ENCODE results near the gene FGGY. TPM values are rescaled to one million over a fixed set of nuclear protein-coding genes. Genes with fewer than 3 reads are reported as not detected.

The FGGY gene
- total and polyA plus RNA-seq, 2 donors (not counting 1 experiment from before 2014, with no cell fraction given): 6.1 to 38.5 TPM

DNA sequence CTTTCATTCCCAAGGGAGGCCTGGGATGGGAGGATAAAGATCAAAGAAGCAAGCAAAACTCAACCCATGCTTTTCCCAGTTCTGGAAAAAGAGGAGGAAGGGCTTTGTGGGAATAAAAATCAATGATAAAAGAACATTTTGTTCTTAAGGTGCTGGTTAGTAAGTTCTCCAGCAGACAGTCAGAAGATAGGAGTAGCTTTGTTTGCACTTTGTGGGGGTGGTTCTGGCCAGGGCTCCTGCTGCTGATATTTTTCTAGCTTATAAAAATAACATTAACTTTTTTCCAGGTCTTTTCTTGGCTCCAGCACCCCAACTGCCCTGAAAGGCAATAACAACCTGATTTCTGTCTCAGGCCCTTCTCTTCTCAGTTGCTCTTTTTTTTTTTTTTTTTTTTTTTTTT, 220.0 kb downstream of the FGGY start:
- CTCF ChIA-PET: interaction anchor here (0.6 kb wide), 1 partner anchor 821 kb away, joined by 3 read pairs; no protein-coding TSS in a partner anchor
- H3K27ac ChIP-seq (ENCODE audit: low read length in 2 of 2): no peak overlapping the region
- no peaks in the 10 kb centered on the region for H3K4me1 Mint-ChIP-seq
- ATAC-seq (ENCODE audit: low read depth): no peak
- no peak overlapping the region for H3K9ac ChIP-seq (ENCODE audit: low read length)
- no peak overlapping the region for H3K27ac Mint-ChIP-seq
- no peak for DNase-seq
- peaks cover 1 to 6% of the 10 kb centered on the region in 2 experiments for H3K36me3 ChIP-seq (replicated peaks in 1 of 2; ENCODE audit: control extremely low read depth in 1 of 2, control insufficient read depth in 1 of 2, extremely low read depth in 1 of 2, insufficient read depth in 2 of 2, low read length in 1 of 2)
- no peaks in the 10 kb centered on the region for H3K4me1 ChIP-seq (ENCODE audit: control insufficient read depth in 2 of 2, insufficient read depth in 2 of 2, low read length in 2 of 2)
- POLR2A ChIA-PET: interaction anchor here (0.7 kb wide), 1 partner anchor 24 kb away, joined by 5 read pairs; no protein-coding TSS in a partner anchor
- no peaks in the 10 kb centered on the region for H3K9me3 Mint-ChIP-seq (ENCODE audit: insufficient read depth)
- H3K9me3 ChIP-seq (ENCODE audit: control extremely low read depth in 1 of 3, control insufficient read depth in 2 of 3, insufficient read depth in 1 of 3, low read length in 2 of 3): no peaks in the 10 kb centered on the region
- H3K4me3 Mint-ChIP-seq: no peak overlapping the region
- TF ChIP-seq CTCF (IDR thresholded peaks at IDR 0.05) (no peak), EZH2 (IDR thresholded peaks at IDR 0.05; ENCODE audit: borderline replicate concordance, insufficient read depth, low read depth, low read length, poor library complexity, severe bottlenecking) (no peak)
- H3K27me3 ChIP-seq (replicated peaks in 1 of 4; ENCODE audit: control extremely low read depth in 1 of 4, control insufficient read depth in 3 of 4, insufficient read depth in 4 of 4, low read length in 3 of 4): no peaks in the 10 kb centered on the region
- no peak overlapping the region for H2AFZ ChIP-seq (ENCODE audit: insufficient read depth, low read depth, low read length, poor library complexity, severe bottlenecking)
- no peaks in the 10 kb centered on the region for H3K27me3 Mint-ChIP-seq
- no peaks in the 10 kb centered on the region for H4K20me1 ChIP-seq (ENCODE audit: control insufficient read depth, insufficient read depth, low read length, poor library complexity, severe bottlenecking)
- H3K4me3 ChIP-seq (ENCODE audit: control extremely low read depth in 1 of 5, extremely low read depth in 1 of 5, insufficient read depth in 1 of 5, low read depth in 2 of 5, low read length in 4 of 5): no peak overlapping the region
- H3K4me2 ChIP-seq (replicated peaks; ENCODE audit: low read depth, low read length, poor library complexity, severe bottlenecking): no peak overlapping the region
- no peaks in the 10 kb centered on the region for H3K79me2 ChIP-seq (ENCODE audit: control insufficient read depth, insufficient read depth, low read length)
- intact Hi-C loops (cut with micrococcal nuclease): no loop called here

- DNase-seq (no peak), ATAC-seq (ENCODE audit: low read depth) (no peak)
- H3K27me3 Mint-ChIP-seq: no peaks in the 10 kb centered on the region
- ChIA-PET CTCF (interaction anchor here (0.6 to 0.7 kb wide), 3 partner anchors 90 to 903 kb away, joined by 3 to 4 read pairs (median 3); no protein-coding TSS in a partner anchor), POLR2A (no interaction called here)
- intact Hi-C loops (cut with micrococcal nuclease): no loop called here
- Histone ChIP-seq H3K4me3 (ENCODE audit: control extremely low read depth in 1 of 5, extremely low read depth in 1 of 5, insufficient read depth in 1 of 5, low read depth in 2 of 5, low read length in 4 of 5) (no peak overlapping the region), H3K36me3 (replicated peaks in 1 of 2; ENCODE audit: control extremely low read depth in 1 of 2, control insufficient read depth in 1 of 2, extremely low read depth in 1 of 2, insufficient read depth in 2 of 2, low read length in 1 of 2) (no peaks in the 10 kb centered on the region), H4K20me1 (ENCODE audit: control insufficient read depth, insufficient read depth, low read length, poor library complexity, severe bottlenecking) (no peaks in the 10 kb centered on the region), H3K9ac (ENCODE audit: low read length) (no peak overlapping the region), H3K4me2 (replicated peaks; ENCODE audit: low read depth, low read length, poor library complexity, severe bottlenecking) (no peak overlapping the region), H3K9me3 (ENCODE audit: control extremely low read depth in 1 of 3, control insufficient read depth in 2 of 3, insufficient read depth in 1 of 3, low read length in 2 of 3) (no peaks in the 10 kb centered on the region), H3K27ac (ENCODE audit: low read length in 2 of 2) (no peak overlapping the region), H3K4me1 (ENCODE audit: control insufficient read depth in 2 of 2, insufficient read depth in 2 of 2, low read length in 2 of 2) (no peaks in the 10 kb centered on the region), H2AFZ (ENCODE audit: insufficient read depth, low read depth, low read length, poor library complexity, severe bottlenecking) (no peak overlapping the region), H3K79me2 (ENCODE audit: control insufficient read depth, insufficient read depth, low read length) (no peaks in the 10 kb centered on the region), H3K27me3 (replicated peaks in 1 of 4; ENCODE audit: control extremely low read depth in 1 of 4, control insufficient read depth in 3 of 4, insufficient read depth in 4 of 4, low read length in 3 of 4) (no peaks in the 10 kb centered on the region)
- H3K4me3 Mint-ChIP-seq: no peak overlapping the region
- no peak for TF ChIP-seq EZH2 (IDR thresholded peaks at IDR 0.05; ENCODE audit: borderline replicate concordance, insufficient read depth, low read depth, low read length, poor library complexity, severe bottlenecking)
- TF ChIP-seq CTCF (IDR thresholded peaks at IDR 0.05): no peak
- 87% methylated on average over 2 of the region's 3 CpGs for WGBS (ENCODE audit: insufficient coverage)
- H3K9me3 Mint-ChIP-seq (ENCODE audit: insufficient read depth): no peaks in the 10 kb centered on the region
- H3K4me1 Mint-ChIP-seq: no peaks in the 10 kb centered on the region
- no peak overlapping the region for H3K27ac Mint-ChIP-seq
Observed at GRCh38 chr1:59520194-59520593, 223.3 kb downstream of the FGGY start.
